Activated naive CD4-positive, alpha-beta T cell treated with anti-CD3 and anti-CD28 coated beads, Interleukin-2, amount 10 ng/mL, durations not matched to agents 7 days and 5 days (primary cell): Measurements from ENCODE around the gene TRABD2B.
"Not testable (repeated sequence)": the region's sequence is repeated elsewhere in the genome, so short reads cannot be mapped to it uniquely, and the experiment has no call there.

Experiments used
- CTCF ChIA-PET: fragments of 350-600 bp; sonication (Branson Sonifier 250); formaldehyde crosslinking; loops from one replicate; lab custom pipeline; 2021; ENCODE audit warnings: antibody characterized with exemption; lab: Charles Lee
- DNase-seq: peaks from one replicate; pipeline ENCODE4 v3.0.0-alpha.2; 2020
- H3K27ac Mint-ChIP-seq: one replicate; pipeline ENCODE4 v1.8.0; 2021; ENCODE audit warnings: mild to moderate bottlenecking, moderate library complexity, mixed read lengths
- H3K27me3 Mint-ChIP-seq: one replicate; pipeline ENCODE4 v1.8.0; 2021; ENCODE audit warnings: mild to moderate bottlenecking, mixed read lengths
- H3K36me3 Mint-ChIP-seq: one replicate; pipeline ENCODE4 v1.8.0; 2021; ENCODE audit warnings: mixed read lengths
- H3K4me1 Mint-ChIP-seq: one replicate; pipeline ENCODE4 v1.8.0; 2021; ENCODE audit warnings: mixed read lengths
- H3K4me3 Mint-ChIP-seq: one replicate; pipeline ENCODE4 v1.8.0; 2021; ENCODE audit warnings: mild to moderate bottlenecking, moderate library complexity, mixed read lengths
- H3K9me3 Mint-ChIP-seq: one replicate; pipeline ENCODE4 v1.8.0; 2021; ENCODE audit warnings: mixed read lengths

Gene TRABD2B

DNA sequence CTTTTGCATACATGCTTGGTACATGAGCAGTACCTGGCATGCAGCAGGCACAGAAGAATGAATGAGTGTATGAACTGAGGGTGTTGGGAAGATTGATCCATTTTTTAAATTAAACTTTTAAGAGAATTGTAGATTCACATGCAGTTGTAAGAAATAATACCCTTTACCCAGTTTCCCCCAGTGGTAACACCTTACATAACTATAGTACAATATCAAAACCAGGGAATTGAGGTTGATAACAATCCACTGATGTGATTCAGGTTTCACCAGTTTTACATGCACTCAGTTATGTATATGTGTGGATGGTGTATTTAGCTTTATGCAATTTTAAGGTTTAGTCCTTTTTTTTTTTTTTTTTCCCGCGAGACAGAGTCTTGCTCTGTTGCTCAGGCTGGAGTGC, 20.5 kb downstream of the TRABD2B start:
- CTCF ChIA-PET, result no interaction called here
- Mint-ChIP-seq H3K27ac (no peak overlapping the region), H3K4me1 (no peaks in the 10 kb centered on the region), H3K27me3 (peaks cover 11% of the 10 kb centered on the region), H3K36me3 (no peaks in the 10 kb centered on the region), H3K4me3 (no peak overlapping the region), H3K9me3 (no peaks in the 10 kb centered on the region)
- no peak for DNase-seq

DNA sequence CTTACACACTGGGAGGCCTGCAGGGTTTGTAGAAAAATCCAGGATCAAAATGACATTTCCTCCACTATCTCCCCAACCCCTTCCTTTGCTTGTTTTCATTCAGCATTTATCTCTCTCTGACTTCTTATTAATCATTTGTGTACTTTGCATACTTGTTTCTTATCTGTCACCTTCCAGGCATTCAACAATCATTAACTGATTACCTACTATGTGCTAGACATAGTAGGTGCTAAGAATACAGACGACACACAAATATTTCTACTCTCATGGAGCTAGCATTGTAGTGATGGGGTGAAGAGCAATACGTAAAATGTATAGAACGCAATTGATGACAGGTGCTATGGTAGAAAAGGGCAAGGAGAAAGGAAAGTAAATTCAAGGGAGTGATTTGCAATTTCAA, 20.9 kb downstream of the TRABD2B start:
- DNase-seq, result no peak
- peaks cover 8% of the 10 kb centered on the region for H3K27me3 Mint-ChIP-seq
- no peaks in the 10 kb centered on the region for H3K4me1 Mint-ChIP-seq
- no peaks in the 10 kb centered on the region for H3K36me3 Mint-ChIP-seq
- no peaks in the 10 kb centered on the region for H3K9me3 Mint-ChIP-seq
- H3K4me3 Mint-ChIP-seq, result no peak overlapping the region
- no peak overlapping the region for H3K27ac Mint-ChIP-seq
- CTCF ChIA-PET, result no interaction called here

- H3K36me3 Mint-ChIP-seq, result no peaks in the 10 kb centered on the region
- no peaks in the 10 kb centered on the region for H3K9me3 Mint-ChIP-seq
- no peak for DNase-seq
- CTCF ChIA-PET, result no interaction called here
- H3K4me1 Mint-ChIP-seq, result no peaks in the 10 kb centered on the region
- H3K27me3 Mint-ChIP-seq, result peaks cover under 1% of the 10 kb centered on the region
- no peak overlapping the region for H3K27ac Mint-ChIP-seq
- no peak overlapping the region for H3K4me3 Mint-ChIP-seq
Observed at GRCh38 chr1:47975302-47975921, 21.8 kb downstream of the TRABD2B start.

DNA sequence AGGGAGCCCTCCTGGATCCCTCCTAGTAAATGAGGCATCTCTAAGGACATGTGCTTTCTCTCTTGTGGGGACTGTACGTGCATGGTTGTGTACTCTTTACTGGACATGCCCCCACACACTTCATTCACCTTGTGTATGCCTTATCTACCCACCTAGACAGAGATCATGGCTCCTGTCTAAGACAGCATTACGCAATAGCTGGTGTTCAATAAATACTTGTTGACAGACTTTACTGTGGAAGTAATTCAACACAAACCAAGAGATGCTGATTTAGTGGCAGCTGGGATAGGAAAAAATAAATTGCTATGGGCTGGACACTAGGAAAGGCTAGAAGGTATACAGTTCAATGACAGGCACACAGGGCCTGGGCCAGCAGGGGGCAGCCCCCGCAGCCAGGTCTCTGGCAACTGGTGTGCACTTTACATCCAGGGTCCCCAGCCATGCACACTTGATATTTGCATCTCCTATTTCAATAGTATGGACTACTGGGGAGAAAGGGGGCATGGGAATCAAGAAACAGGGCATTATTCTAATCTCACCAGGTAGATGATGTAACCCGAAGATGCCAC, 24.2 kb downstream of the TRABD2B start:
- no peaks in the 10 kb centered on the region for H3K36me3 Mint-ChIP-seq
- no peak for DNase-seq
- no peak overlapping the region for H3K27ac Mint-ChIP-seq
- no peaks in the 10 kb centered on the region for H3K27me3 Mint-ChIP-seq
- H3K9me3 Mint-ChIP-seq, result no peaks in the 10 kb centered on the region
- H3K4me1 Mint-ChIP-seq, result no peaks in the 10 kb centered on the region
- CTCF ChIA-PET, result no interaction called here
- no peak overlapping the region for H3K4me3 Mint-ChIP-seq

- no peak for DNase-seq
- Mint-ChIP-seq H3K27me3 (no peaks in the 10 kb centered on the region), H3K36me3 (no peaks in the 10 kb centered on the region), H3K9me3 (no peaks in the 10 kb centered on the region), H3K27ac (no peak overlapping the region), H3K4me3 (no peak overlapping the region), H3K4me1 (no peaks in the 10 kb centered on the region)
- CTCF ChIA-PET, result no interaction called here
Observed at GRCh38 chr1:47971385-47972160, 25.6 kb downstream of the TRABD2B start.

DNA sequence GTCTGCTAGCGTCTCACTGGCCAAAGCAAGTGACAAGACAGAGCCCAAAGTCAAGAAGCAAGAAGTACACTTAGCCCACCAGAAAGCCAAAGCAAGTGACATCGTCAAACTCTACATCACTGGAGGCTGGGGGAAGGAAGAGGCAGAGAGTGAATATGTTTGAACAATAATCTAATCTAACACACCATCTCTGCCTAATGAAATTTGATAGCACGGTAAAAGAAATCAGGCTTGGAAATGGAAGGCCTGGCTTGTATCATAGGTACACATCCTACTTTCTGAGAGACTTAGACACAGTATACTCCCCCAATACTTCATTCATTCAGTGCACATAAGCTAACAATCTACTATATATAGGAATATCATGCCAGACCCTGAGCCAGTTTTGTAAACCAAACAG, 26.3 kb downstream of the TRABD2B start:
- Mint-ChIP-seq H3K4me3 (no peak overlapping the region), H3K27me3 (no peaks in the 10 kb centered on the region), H3K36me3 (no peaks in the 10 kb centered on the region), H3K27ac (no peak overlapping the region), H3K4me1 (no peaks in the 10 kb centered on the region), H3K9me3 (no peaks in the 10 kb centered on the region)
- CTCF ChIA-PET, result no interaction called here
- DNase-seq, result no peak

- Mint-ChIP-seq H3K4me3 (no peak overlapping the region), H3K36me3 (no peaks in the 10 kb centered on the region), H3K27me3 (no peaks in the 10 kb centered on the region), H3K27ac (no peak overlapping the region), H3K9me3 (no peaks in the 10 kb centered on the region), H3K4me1 (no peaks in the 10 kb centered on the region)
- DNase-seq, result no peak
- CTCF ChIA-PET, result no interaction called here
Observed at GRCh38 chr1:47969478-47969877, 27.7 kb downstream of the TRABD2B start.

DNA sequence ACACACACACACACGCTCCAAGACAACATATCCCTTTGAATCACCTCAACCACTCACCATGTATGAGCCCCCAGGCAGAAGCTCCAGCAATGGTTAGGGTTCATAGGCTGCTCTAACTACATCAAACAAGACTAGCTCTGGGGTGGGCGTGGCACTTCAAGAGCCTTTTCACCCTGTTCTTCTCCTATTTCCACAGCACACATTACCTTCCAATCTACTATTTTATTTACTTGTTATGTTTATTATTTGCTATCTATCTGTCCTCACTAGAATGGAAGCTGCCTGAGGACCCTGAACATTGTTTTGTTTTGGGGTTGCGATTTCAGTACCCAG, 28.7 kb downstream of the TRABD2B start:
- Mint-ChIP-seq H3K9me3 (no peaks in the 10 kb centered on the region), H3K4me3 (no peak overlapping the region), H3K36me3 (no peaks in the 10 kb centered on the region), H3K27me3 (no peaks in the 10 kb centered on the region), H3K27ac (no peak overlapping the region), H3K4me1 (no peaks in the 10 kb centered on the region)
- CTCF ChIA-PET, result no interaction called here
- no peak for DNase-seq

DNA sequence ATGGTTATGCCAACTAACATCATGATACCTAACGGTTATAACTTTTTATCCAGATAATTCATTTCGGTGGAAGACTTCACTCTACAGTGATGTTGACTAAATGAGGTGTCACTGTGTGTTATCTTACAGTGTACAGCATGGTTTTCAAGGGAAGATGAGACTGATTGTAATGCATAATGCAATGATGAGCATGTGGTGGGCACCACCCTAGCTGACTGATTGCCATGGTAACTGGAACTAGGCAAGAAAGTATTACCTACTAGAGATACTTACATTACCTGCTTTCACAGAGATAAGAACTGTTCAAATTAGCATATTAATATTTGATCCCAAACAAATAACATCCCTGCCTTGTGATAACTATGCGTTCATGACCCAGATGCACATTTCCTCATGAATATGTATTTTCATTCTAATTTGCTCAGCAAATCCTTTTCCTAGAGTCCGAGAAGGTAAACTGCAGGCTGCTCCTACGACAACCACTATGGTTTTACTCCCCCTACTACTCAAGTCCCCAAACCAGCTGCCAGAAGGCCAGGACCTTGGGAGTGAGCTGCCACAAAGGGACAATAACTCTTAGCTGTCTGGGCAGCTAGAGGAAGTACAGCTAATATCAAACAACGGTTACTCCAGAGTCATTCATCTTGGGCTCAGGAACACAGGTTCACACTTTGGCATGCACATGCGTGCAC, 29.2 kb downstream of the TRABD2B start:
- no peaks in the 10 kb centered on the region for H3K9me3 Mint-ChIP-seq
- no peaks in the 10 kb centered on the region for H3K4me1 Mint-ChIP-seq
- no peak for DNase-seq
- no peak overlapping the region for H3K27ac Mint-ChIP-seq
- H3K36me3 Mint-ChIP-seq, result no peaks in the 10 kb centered on the region
- no peak overlapping the region for H3K4me3 Mint-ChIP-seq
- CTCF ChIA-PET, result no interaction called here
- no peaks in the 10 kb centered on the region for H3K27me3 Mint-ChIP-seq

DNA sequence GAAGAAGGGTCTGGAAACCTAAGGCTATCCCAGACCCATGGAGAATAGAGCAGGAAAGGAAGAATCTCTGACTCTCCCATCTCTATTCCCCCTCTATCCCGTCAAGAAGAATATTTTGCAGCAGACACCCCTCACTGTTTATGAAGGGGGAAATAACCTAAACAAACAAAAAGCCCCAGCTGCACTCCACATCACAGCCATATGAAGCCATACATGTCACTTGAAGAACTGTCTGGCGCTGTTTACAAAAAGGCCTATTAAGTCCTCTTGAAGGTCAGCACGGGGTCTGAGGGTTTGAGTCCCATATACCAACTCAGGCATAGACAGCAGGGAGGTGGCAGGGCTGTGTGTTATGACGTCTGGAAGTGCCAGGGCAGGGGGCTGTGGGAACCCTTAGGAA, 31.4 kb downstream of the TRABD2B start:
- CTCF ChIA-PET, result no interaction called here
- Mint-ChIP-seq H3K9me3 (no peaks in the 10 kb centered on the region), H3K4me1 (no peaks in the 10 kb centered on the region), H3K36me3 (no peaks in the 10 kb centered on the region), H3K27me3 (no peaks in the 10 kb centered on the region), H3K27ac (no peak overlapping the region), H3K4me3 (no peak overlapping the region)
- no peak for DNase-seq

DNA sequence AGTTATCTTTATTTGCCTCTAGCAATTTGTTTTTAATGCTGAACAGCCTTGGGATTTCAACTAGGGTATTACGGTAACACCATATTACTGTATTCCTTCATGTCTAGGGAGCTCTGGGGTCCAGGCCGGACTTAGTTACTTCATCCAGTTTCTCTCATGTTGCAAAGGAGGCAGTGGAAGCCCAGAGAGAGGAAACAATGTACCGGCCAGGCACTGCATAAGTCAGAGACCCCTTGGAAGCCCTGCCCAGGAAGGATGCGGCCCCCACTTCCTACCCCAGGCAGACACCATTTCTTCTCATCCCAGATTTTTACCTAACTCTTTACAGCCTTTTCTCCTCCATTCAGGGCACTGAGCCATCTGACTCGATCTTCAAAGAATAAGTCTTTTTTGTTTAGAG, 32.5 kb downstream of the TRABD2B start:
- Mint-ChIP-seq H3K4me1 (no peaks in the 10 kb centered on the region), H3K9me3 (no peaks in the 10 kb centered on the region), H3K27me3 (no peaks in the 10 kb centered on the region), H3K4me3 (no peak overlapping the region), H3K27ac (no peak overlapping the region), H3K36me3 (no peaks in the 10 kb centered on the region)
- CTCF ChIA-PET, result no interaction called here
- DNase-seq, result no peak

DNA sequence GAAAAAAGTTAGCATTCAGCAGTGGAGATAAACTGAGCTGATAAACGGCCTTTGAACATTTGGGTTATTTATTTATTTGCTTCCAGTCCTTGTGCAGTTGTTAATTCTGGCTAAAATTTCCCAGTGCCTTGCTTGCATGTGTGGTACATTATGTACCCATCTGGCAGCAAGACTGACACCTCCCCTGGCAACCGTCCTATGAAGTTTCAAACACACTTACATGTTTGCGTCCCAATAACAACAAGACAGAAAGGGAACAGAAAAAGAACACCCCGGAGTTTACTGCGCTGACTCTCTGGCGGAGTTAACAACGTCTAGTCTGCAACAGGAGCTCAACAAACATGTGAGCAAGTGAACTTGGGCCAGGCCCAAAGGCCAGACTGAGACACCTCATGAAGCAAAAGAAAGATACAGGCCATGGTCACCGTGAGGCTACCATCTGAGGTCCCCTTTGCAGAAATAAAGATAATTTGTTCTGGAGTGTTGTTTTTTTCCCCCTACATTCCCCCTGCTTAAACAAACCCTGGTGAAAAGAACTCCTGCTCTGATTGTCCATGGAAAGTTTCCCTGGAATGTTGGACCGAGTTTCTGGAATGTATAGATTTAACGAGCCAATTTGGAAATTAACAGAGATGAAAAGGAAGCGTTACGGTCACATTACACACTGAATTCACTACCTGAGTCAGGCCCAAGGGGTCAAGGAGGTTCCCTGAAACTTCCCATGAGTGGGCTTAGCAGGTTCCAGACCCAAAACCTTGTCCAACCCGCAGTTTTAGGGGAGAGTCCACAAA, 33.4 kb downstream of the TRABD2B start:
- Mint-ChIP-seq H3K4me1 (no peaks in the 10 kb centered on the region), H3K9me3 (no peaks in the 10 kb centered on the region), H3K36me3 (no peaks in the 10 kb centered on the region), H3K4me3 (no peak overlapping the region), H3K27ac (no peak overlapping the region), H3K27me3 (no peaks in the 10 kb centered on the region)
- DNase-seq, result no peak
- CTCF ChIA-PET, result no interaction called here

DNA sequence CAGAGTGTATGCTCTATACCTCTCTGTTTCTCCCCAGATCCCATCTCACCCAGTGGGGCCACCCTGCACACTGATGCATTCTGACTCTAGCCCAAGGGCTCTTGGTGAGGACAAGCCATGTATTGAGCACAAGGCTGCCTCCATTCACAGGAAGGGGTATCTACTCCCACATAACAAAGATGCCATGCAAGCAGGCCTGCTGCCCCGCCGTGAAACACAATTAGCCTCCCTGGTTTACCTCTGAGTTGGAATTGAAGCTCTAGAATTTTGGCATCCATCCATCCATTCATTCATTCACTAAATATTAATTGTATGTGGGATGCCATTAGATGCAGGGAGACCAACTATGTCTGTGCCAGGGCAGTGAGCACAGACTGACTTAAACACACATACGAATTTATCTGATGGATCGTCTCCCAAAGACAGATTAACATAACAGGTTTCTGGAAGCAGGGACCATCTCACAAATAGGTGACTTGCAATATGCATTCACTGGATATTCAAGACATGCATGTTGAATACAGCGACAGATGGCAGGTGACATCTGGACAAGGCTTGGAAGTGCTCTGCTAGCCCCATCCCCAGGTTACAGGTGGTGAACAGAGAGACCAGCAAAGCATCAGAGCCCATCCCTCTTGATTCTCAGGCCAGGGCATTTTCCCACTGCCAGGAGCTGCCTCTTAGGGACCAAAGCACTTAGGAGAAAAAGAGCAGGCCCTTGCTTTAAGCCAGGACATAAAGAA, 34.3 kb downstream of the TRABD2B start:
- CTCF ChIA-PET, result no interaction called here
- no peaks in the 10 kb centered on the region for H3K4me1 Mint-ChIP-seq
- no peak overlapping the region for H3K4me3 Mint-ChIP-seq
- H3K36me3 Mint-ChIP-seq, result no peaks in the 10 kb centered on the region
- no peak for DNase-seq
- no peak overlapping the region for H3K27ac Mint-ChIP-seq
- no peaks in the 10 kb centered on the region for H3K9me3 Mint-ChIP-seq
- H3K27me3 Mint-ChIP-seq, result no peaks in the 10 kb centered on the region

DNA sequence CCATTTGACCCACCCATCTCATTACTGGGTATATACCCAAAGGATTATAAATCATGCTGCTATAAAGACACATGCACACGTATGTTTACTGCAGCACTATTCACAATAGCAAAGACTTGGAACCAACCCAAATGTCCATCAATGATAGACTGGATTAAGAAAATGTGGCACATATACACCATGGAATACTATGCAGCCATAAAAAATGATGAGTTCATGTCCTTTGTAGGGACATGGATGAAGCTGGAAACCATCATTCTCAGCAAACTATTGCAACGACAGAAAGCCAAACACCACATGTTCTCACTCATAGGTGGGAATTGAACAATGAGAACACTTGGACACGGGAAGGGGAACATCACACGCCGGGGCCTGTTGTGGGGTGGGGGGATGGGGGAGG, 35.4 kb downstream of the TRABD2B start:
- H3K4me1 Mint-ChIP-seq, CTCF ChIA-PET, H3K27me3 Mint-ChIP-seq, H3K27ac Mint-ChIP-seq, H3K4me3 Mint-ChIP-seq, H3K9me3 Mint-ChIP-seq, H3K36me3 Mint-ChIP-seq, DNase-seq: not testable (repeated sequence)
